SK-N-SH (cell line): ENCODE results near the gene CFAP221. TPM values are rescaled to one million over a fixed set of nuclear protein-coding genes. Genes with fewer than 3 reads are reported as not detected.

Experiments used
- CTCF ChIA-PET: fragments of 300-600, 350-600 bp; formaldehyde crosslinking; extraction: SDS; loops from one replicate; lab custom pipeline; 2021; lab: Yijun Ruan, JAX
- POLR2A ChIA-PET: fragments of 350-600 bp; sonication (Branson Sonifier 250); formaldehyde crosslinking; extraction: SDS; loops from one replicate; lab custom pipeline; 2020; ENCODE audit warnings: antibody characterized with exemption, inconsistent platforms; lab: Yijun Ruan, JAX
- DNase-seq: peaks from one replicate; pipeline ENCODE4 v3.0.0; 2012
- H2AFZ ChIP-seq: fragments of 200-600 bp; sonication (generic); 2 replicates; pipeline ENCODE4 v1.8.1; 2016; ENCODE audit warnings: antibody characterized with exemption, mild to moderate bottlenecking, low read depth
- H3F3A ChIP-seq: fragments of 200-600 bp; sonication (generic); replicated peaks from 2 replicates; pipeline ENCODE3; 2016; ENCODE audit warnings: antibody characterized with exemption, mild to moderate bottlenecking; ENCODE audit not compliant: insufficient read depth
- H3K27ac ChIP-seq, 2 experiments: fragments of 200-500 bp in 1 of 2; fragments of 200-600 bp in 1 of 2; sonication (Bioruptor generic) in 1 of 2; sonication (generic), shearing (Covaris generic) in 1 of 2; 2 replicates each; pipeline versions ENCODE4 v1.5.1 to v1.6.1; 2014 to 2016; ENCODE audit warnings: low read depth in 2 of 2, inconsistent platforms in 1 of 2, low read length in 1 of 2, mild to moderate bottlenecking in 1 of 2, mixed read lengths in 1 of 2
- H3K27me3 ChIP-seq: fragments of 200-600 bp; sonication (generic), shearing (Covaris generic); 2 replicates; pipeline ENCODE4 v1.6.1; 2016; ENCODE audit warnings: mixed run types; ENCODE audit not compliant: insufficient read depth
- H3K36me3 ChIP-seq, 2 experiments: fragments of 200-500 bp in 1 of 2; fragments of 200-600 bp in 1 of 2; sonication (Bioruptor generic) in 1 of 2; sonication (generic) in 1 of 2; replicated peaks in 1 of 2; 2 replicates each; pipeline versions ENCODE3 to v1.5.1; 2014 to 2016; ENCODE audit warnings: low read length in 1 of 2, mild to moderate bottlenecking in 1 of 2; ENCODE audit not compliant: insufficient read depth in 2 of 2, control insufficient read depth in 1 of 2
- H3K4me1 ChIP-seq, 2 experiments: fragments of 200-500 bp in 1 of 2; fragments of 200-600 bp in 1 of 2; sonication (Bioruptor generic) in 1 of 2; sonication (generic), shearing (Covaris generic) in 1 of 2; 2 replicates each; pipeline versions ENCODE4 v1.5.1 to v1.6.1; 2014 to 2016; ENCODE audit warnings: low read depth in 1 of 2, low read length in 1 of 2, mixed run types in 1 of 2; ENCODE audit not compliant: insufficient read depth in 2 of 2, control insufficient read depth in 1 of 2
- H3K4me2 ChIP-seq: fragments of 200-600 bp; sonication (generic), shearing (Covaris generic); 2 replicates; pipeline ENCODE4 v1.6.1; 2017; ENCODE audit warnings: mixed run types
- H3K4me3 ChIP-seq, 2 experiments: fragments of 200-500 bp in 1 of 2; fragments of 200-600 bp in 1 of 2; sonication (Bioruptor generic) in 1 of 2; sonication (generic), shearing (Covaris generic) in 1 of 2; 2 replicates each; pipeline versions ENCODE4 v1.5.1 to v1.8.1; 2014 to 2016; ENCODE audit warnings: low read depth in 2 of 2, inconsistent platforms in 1 of 2, low read length in 1 of 2, mild to moderate bottlenecking in 1 of 2, mixed read lengths in 1 of 2, moderate library complexity in 1 of 2
- H3K79me2 ChIP-seq: fragments of 200-600 bp; sonication (generic); 2 replicates; pipeline ENCODE4 v1.8.1; 2017; ENCODE audit warnings: mild to moderate bottlenecking; ENCODE audit not compliant: insufficient read depth
- H3K9ac ChIP-seq: fragments of 200-600 bp; sonication (generic); 2 replicates; pipeline ENCODE4 v1.6.1; 2017; ENCODE audit warnings: mixed run types
- H3K9me2 ChIP-seq: fragments of 200-600 bp; sonication (generic); 2 replicates; pipeline ENCODE4 v1.6.1; 2017; ENCODE audit warnings: mixed run types
- H3K9me3 ChIP-seq: fragments of 200-600 bp; sonication (generic); 2 replicates; pipeline ENCODE4 v1.6.1; 2017; ENCODE audit warnings: mixed run types, mild to moderate bottlenecking, moderate library complexity
- H4K20me1 ChIP-seq: fragments of 200-600 bp; sonication (generic); 2 replicates; pipeline ENCODE4 v1.6.1; 2017; ENCODE audit warnings: mild to moderate bottlenecking, mixed run types; ENCODE audit not compliant: insufficient read depth
- CHD2 ChIP-seq: fragments of 150-350 bp; IDR thresholded peaks from 2 replicates; pipeline ENCODE4 v1.6.1; 2018; ENCODE audit warnings: low read length; ENCODE audit not compliant: partially characterized antibody
- ELF1 ChIP-seq: IDR thresholded peaks from 2 replicates; pipeline ENCODE4 v1.4.0; 2012
- EP300 ChIP-seq, 2 experiments: IDR thresholded peaks; 2 replicates each; pipeline versions ENCODE4 v1.4.0 to v1.6.1; 2012; ENCODE audit warnings: borderline replicate concordance in 1 of 2, low read depth in 1 of 2, low read length in 1 of 2
- FOXJ3 ChIP-seq: sonication (generic); formaldehyde crosslinking; IDR thresholded peaks from 2 replicates; pipeline ENCODE4 v1.5.1; 2020; ENCODE audit warnings: mild to moderate bottlenecking, missing genetic modification reagents
- GATA2 ChIP-seq: sonication (generic); formaldehyde crosslinking; IDR thresholded peaks from 2 replicates; pipeline ENCODE4 v1.5.0; 2020; ENCODE audit warnings: mild to moderate bottlenecking, missing genetic modification reagents
- JUND ChIP-seq: IDR thresholded peaks from 2 replicates; pipeline ENCODE4 v1.4.0; 2012
- MEF2A ChIP-seq: IDR thresholded peaks from 2 replicates; pipeline ENCODE4 v1.4.0; 2012; ENCODE audit warnings: low read depth, borderline replicate concordance
- RCOR1 ChIP-seq: fragments of 150-350 bp; IDR thresholded peaks from 2 replicates; pipeline ENCODE4 v1.6.1; 2017; ENCODE audit warnings: antibody characterized with exemption, low read length
- TAF1 ChIP-seq: IDR thresholded peaks from 2 replicates; pipeline ENCODE4 v1.6.1; 2012; ENCODE audit warnings: low read depth, mild to moderate bottlenecking, low read length, moderate library complexity, borderline replicate concordance
- TCF12 ChIP-seq: IDR thresholded peaks from 2 replicates; pipeline ENCODE4 v1.4.0; 2012
- TEAD4 ChIP-seq: IDR thresholded peaks from 2 replicates; pipeline ENCODE4 v1.4.0; 2012; ENCODE audit warnings: mild to moderate bottlenecking, borderline replicate concordance; ENCODE audit not compliant: insufficient read depth
- YY1 ChIP-seq: IDR thresholded peaks from 2 replicates; pipeline ENCODE4 v1.4.0; 2012; ENCODE audit warnings: low read depth, mild to moderate bottlenecking
- WGBS: methylation state at CpG from one replicate; pipeline ENCODE4 v1.1.6; 2017; ENCODE audit warnings: low lambda C conversion rate; 5-methylcytosine and 5-hydroxymethylcytosine counted together
- polyA plus RNA-seq, 3 experiments: library from polyadenylated mRNA; depleted of rRNA; stranded (reverse); fragments of >200 nt; gene quantifications; 2 replicates each; pipeline ENCODE4 v1.2.3, GENCODE V29; 2012
- TF ChIP-seq, protein P1 (sequence below): fragments of 150-350 bp; IDR thresholded peaks from 2 replicates; pipeline ENCODE4 v1.6.1; 2016; ENCODE audit warnings: mild to moderate bottlenecking, low read depth, low read length

CFAP221 gene
- polyA plus RNA-seq, 1 of the 3 experiments (the other 2 are of a cell fraction): 0.12 TPM

DNA sequence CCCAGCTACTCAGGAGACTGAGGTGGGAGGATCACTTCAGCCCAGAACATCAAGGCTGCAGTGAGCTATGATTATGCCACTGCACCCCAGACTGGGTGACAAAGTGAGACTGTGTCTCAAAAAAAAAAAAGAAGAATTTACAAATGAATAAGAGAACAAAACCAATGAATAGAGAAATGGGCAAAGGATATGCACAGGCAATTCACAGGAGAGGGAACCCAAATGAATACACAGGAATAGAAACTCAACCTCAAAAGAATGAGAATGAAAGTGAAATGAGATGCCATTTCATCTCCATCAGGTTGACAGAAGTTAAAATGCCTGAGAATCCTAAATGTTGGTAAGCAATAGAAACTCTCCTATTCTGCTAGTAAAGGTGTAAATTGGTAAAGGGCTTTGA is 40.2 kb downstream of the CFAP221 start:
- H2AFZ ChIP-seq: no peak overlapping the region
- no peaks in the 10 kb centered on the region for H3K36me3 ChIP-seq
- no peak overlapping the region for H3K9ac ChIP-seq
- no peaks in the 10 kb centered on the region for H3K27me3 ChIP-seq
- H3K4me1 ChIP-seq: peaks cover 0 to 16% of the 10 kb centered on the region in 2 experiments; a peak in 1 of 4 replicates
- no peaks in the 10 kb centered on the region for H3F3A ChIP-seq
- ChIA-PET POLR2A (no interaction called here), CTCF (interaction anchor here (1.0 to 2.9 kb wide), 2 partner anchors 75 to 108 kb away, joined by 3 to 10 read pairs; no protein-coding TSS in a partner anchor)
- H3K4me3 ChIP-seq: no peak overlapping the region
- TF ChIP-seq, protein P1, sequence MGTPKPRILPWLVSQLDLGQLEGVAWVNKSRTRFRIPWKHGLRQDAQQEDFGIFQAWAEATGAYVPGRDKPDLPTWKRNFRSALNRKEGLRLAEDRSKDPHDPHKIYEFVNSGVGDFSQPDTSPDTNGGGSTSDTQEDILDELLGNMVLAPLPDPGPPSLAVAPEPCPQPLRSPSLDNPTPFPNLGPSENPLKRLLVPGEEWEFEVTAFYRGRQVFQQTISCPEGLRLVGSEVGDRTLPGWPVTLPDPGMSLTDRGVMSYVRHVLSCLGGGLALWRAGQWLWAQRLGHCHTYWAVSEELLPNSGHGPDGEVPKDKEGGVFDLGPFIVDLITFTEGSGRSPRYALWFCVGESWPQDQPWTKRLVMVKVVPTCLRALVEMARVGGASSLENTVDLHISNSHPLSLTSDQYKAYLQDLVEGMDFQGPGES: no peak
- TF ChIP-seq YY1 (no peak), ELF1 (no peak), TEAD4 (no peak), RCOR1 (no peak)
- no peaks in the 10 kb centered on the region; the same call in 1 of the 2 replicates for H3K79me2 ChIP-seq
- no peak overlapping the region for H3K27ac ChIP-seq
- DNase-seq: no peak
- H3K4me2 ChIP-seq: no peak overlapping the region
- no peaks in the 10 kb centered on the region for H4K20me1 ChIP-seq
- H3K9me2 ChIP-seq: no peaks in the 10 kb centered on the region
- H3K9me3 ChIP-seq: no peaks in the 10 kb centered on the region

DNA sequence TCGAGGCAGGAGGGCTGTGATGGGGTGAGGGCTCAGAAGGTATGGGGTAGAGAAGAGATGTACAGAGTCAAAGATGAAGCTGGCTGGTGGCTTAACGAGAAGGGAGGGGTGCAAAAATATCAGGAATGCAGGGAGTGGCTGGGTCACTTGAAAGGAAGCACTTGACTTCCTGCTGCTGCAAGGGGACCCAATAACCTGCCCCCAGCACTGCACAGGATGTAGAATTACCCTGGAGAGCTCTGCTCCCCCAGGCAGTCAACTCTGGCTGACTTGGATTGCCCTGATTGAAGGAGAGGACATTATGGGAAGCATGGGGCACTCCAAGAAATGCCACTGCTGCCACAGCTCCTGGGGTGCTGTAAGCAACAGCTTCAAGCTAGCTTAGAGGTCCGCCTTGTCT is 41.8 kb downstream of the CFAP221 start:
- Histone ChIP-seq H3K79me2 (no peaks in the 10 kb centered on the region; the same call in 1 of the 2 replicates), H3K4me1 (peaks cover 0 to 17% of the 10 kb centered on the region in 2 experiments; a peak in 1 of 4 replicates)
- no peak for DNase-seq
- CTCF ChIA-PET: interaction anchor here (1.0 to 2.9 kb wide), 3 partner anchors 10 to 110 kb away, joined by 3 to 10 read pairs (median 4); no protein-coding TSS in a partner anchor
- TF ChIP-seq TAF1 (no peak), JUND (no peak)
- TF ChIP-seq, all 33 proteins: peak for 0
- Histone ChIP-seq H3K36me3 (no peaks in the 10 kb centered on the region), H3F3A (no peaks in the 10 kb centered on the region), H3K27me3 (no peaks in the 10 kb centered on the region), H3K4me3 (no peak overlapping the region), H2AFZ (no peak overlapping the region), H3K27ac (no peak overlapping the region), H3K9ac (no peak overlapping the region), H3K9me2 (no peaks in the 10 kb centered on the region), H3K9me3 (no peaks in the 10 kb centered on the region), H3K4me2 (no peak overlapping the region), H4K20me1 (no peaks in the 10 kb centered on the region)
- POLR2A ChIA-PET: no interaction called here
- 11% methylated on average over 3 of the region's 3 CpGs for WGBS

DNA sequence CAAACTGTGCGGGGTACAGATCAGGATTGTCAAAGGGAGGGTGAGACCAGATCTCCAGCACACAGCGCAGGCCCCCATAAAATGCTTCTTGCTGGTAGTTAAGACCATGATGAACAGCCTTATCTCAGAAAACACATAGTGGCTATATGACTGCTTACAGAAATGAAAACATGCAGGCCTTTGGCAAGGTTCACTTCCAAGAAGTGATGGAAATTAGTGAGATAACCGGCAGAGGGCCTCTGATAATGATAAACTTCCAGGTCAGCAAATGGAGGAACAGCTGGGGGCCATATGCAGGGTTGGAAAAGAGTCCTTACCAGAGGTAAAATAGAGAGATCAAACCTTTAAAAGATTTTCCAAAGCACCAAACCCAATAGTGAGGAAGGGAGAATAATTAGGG is 46.6 kb downstream of the CFAP221 start:
- Histone ChIP-seq H3K9me2 (no peaks in the 10 kb centered on the region), H3K27ac (peak overlapping the region in 1 of 2 experiments; percentile 89; a peak in 2 of 4 replicates), H3K79me2 (no peaks in the 10 kb centered on the region), H3K9me3 (no peaks in the 10 kb centered on the region), H3K27me3 (no peaks in the 10 kb centered on the region), H3K9ac (no peak overlapping the region), H3K4me3 (no peak overlapping the region), H3K4me1 (peaks cover 0 to 32% of the 10 kb centered on the region in 2 experiments; a peak in 1 of 4 replicates), H3K4me2 (no peak overlapping the region), H4K20me1 (no peaks in the 10 kb centered on the region), H3K36me3 (no peaks in the 10 kb centered on the region), H2AFZ (no peak overlapping the region), H3F3A (no peaks in the 10 kb centered on the region)
- DNase-seq: peak; percentile 54
- CTCF ChIA-PET: interaction anchor here (0.8 to 1.1 kb wide), 4 partner anchors 9 to 115 kb away, joined by 3 to 4 read pairs (median 4); no protein-coding TSS in a partner anchor
- POLR2A ChIA-PET: no interaction called here
- TF ChIP-seq EP300 (IDR thresholded peaks at IDR 0.05; ENCODE audit: borderline replicate concordance in 1 of 2, low read depth in 1 of 2, low read length in 1 of 2) (peak in 1 of 2 experiments; percentile 84; a peak in 1 of 4 replicates), CHD2 (peak; percentile 80), FOXJ3 (peak; percentile 72), RCOR1 (peak; percentile 89), GATA2 (CRISPR knock-in tag) (peak; percentile 88), TCF12 (peak; percentile 44), TAF1 (no peak), YY1 (no peak), MEF2A (no peak)
- WGBS: 27% methylated on average over 3 of the region's 3 CpGs
